ENCODE results near the gene HIVEP2.

HIVEP2 gene

DNA sequence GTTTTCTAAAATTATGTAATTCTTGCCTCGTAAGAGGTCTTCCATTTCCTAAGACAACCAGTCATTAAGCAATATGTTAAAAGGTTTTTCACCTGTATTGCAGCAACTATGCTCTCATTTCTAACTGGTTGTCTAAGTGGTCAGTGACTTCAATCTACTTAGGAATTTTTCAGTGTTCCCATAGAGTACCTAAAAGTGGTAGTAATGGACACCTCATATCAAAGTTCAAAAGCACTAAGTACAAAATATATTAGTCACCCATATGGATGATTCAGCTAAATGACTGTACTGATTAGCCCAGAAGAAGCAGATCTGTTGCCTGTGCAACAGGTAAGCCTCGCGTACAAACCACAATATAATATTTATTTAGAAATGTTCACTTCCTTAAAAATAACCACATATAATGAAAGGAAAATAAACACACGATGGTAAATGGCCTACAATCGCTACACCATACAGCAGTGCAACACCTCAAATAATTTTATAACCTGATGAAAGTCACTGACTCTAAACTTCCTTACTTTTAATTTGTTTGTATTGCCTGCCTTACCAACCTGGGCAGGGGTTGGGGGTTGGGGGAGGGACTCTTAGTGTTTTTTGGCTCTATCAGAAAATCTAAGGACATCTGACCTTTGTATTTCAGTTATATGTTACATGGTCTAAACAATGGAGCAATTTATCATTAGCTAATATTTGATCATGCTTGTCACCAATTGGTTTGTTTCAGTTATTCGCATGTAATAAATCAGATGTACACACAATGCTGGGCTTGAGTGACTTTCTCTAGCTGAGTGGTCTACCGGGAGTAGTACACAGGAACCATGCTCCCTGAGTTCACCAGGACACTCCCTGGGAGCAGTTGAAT is 105.9 kb downstream of the HIVEP2 start:
- no peak for DNase-seq

GRCh38 chr6:142835787-142836535 is 109.0 kb downstream of the HIVEP2 start:
- DNase-seq = no peak

DNA sequence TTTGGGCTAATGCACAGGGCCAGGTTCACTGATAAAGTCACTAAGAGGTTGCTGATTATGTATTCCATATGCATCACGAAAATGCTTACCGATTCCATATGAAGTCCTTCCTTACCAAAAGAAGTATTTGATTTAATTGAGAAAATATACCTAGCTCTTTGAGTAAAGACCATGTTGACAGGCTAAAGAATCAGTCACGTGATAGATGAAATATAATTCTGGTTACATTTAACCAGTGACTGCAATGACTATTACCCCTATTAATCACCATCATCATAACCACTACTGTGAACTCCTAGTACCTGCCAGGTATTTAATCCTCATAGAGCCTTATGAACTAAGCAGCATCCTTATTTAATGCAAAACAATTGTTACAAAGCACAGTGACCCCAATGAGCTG is 110.1 kb downstream of the HIVEP2 start:
- no peak for DNase-seq

GRCh38 chr6:142833798-142834197 is 111.2 kb downstream of the HIVEP2 start:
- no peak for DNase-seq

- DNase-seq = no peak
Observed at GRCh38 chr6:142833054-142833453, 111.9 kb downstream of the HIVEP2 start.

DNA sequence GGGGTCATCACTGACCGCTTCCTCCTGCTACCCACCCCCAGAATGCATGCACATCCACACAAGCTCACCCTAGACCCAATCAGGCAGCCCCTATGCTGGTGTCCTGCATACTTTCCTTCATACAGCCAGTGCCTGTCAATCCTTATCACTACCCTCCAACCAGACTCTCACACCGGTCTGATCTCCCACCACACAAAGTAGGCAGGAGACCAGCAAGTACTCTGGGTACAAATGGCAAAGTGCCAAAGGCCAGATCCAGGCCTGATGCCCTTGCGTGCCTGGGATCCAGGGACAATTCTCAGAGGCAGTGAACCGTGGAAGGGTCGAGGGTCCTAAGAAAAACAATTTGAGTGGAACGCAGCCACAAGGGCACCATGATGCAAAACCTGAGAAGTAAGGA is 114.2 kb downstream of the HIVEP2 start:
- no peak for DNase-seq

GRCh38 chr6:142830116-142830710 is 114.8 kb downstream of the HIVEP2 start:
- DNase-seq = no peak

GRCh38 chr6:142829556-142829955 is 115.4 kb downstream of the HIVEP2 start:
- no peak for DNase-seq

- DNase-seq = no peak
Observed at GRCh38 chr6:142827991-142828390, 117.0 kb downstream of the HIVEP2 start.

GRCh38 chr6:142827369-142827768 is 117.6 kb downstream of the HIVEP2 start:
- DNase-seq = no peak

- DNase-seq = no peak
Observed at GRCh38 chr6:142825760-142826159, 119.2 kb downstream of the HIVEP2 start.

DNA sequence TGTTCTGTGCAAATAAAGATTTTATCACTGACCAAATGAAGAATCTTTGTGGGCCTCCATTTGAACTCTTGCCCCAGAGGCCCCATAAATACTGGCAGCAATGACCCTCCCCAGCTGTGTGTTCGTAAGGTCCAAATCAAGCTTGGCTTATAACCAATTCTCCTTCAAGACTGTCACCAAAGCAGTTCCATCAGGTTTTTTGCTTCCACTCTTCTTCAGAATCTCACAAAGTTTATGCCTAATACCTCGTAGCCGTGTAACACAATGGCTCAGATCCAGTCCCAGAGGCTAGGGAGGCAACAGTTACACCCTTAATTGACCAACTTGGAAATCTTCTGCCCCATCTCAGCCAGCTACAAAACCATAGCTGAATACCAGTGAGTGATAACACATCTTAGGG is 120.5 kb downstream of the HIVEP2 start:
- no peak for DNase-seq

GRCh38 chr6:142823256-142823902 is 121.6 kb downstream of the HIVEP2 start:
- no peak for DNase-seq

GRCh38 chr6:142822842-142823241 is 122.1 kb downstream of the HIVEP2 start:
- DNase-seq = no peak

GRCh38 chr6:142822383-142822782 is 122.6 kb downstream of the HIVEP2 start:
- no peak for DNase-seq

GRCh38 chr6:142821860-142822259 is 123.1 kb downstream of the HIVEP2 start:
- DNase-seq = no peak

GRCh38 chr6:142821164-142821716 is 123.7 kb downstream of the HIVEP2 start:
- DNase-seq = no peak

DNA sequence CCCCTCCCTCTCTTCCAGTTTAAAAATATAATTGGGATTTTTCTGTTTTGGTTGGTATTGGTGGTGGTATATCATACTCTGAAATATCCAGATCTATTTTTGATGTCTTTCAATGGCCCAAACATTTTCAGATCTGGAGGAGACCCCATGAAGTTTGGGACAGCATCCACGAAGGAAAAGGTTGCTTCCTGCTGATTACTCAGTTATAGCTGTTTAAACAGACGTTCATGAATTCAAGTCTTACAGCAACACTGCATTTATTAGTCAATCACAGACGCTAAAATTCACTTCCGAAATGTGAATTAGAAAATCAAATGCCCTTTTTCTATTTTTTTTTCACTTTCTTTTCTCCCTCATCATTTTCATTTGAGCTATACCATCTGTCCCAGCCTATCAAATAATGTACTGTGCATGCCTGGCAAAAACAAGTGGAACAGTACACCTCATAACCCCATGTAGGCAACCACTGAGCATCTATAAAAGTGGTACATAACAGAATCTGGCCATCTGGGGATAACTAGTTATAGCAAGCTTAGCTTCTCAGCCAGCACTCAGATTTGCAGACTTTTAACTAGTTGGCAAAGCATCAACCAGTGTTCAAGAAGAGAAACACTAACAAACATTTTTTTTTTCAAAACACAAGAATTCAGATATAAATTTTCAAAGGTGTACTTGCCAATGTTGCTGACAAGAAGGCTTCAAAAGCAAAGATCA is 124.5 kb downstream of the HIVEP2 start:
- DNase-seq = no peak

DNA sequence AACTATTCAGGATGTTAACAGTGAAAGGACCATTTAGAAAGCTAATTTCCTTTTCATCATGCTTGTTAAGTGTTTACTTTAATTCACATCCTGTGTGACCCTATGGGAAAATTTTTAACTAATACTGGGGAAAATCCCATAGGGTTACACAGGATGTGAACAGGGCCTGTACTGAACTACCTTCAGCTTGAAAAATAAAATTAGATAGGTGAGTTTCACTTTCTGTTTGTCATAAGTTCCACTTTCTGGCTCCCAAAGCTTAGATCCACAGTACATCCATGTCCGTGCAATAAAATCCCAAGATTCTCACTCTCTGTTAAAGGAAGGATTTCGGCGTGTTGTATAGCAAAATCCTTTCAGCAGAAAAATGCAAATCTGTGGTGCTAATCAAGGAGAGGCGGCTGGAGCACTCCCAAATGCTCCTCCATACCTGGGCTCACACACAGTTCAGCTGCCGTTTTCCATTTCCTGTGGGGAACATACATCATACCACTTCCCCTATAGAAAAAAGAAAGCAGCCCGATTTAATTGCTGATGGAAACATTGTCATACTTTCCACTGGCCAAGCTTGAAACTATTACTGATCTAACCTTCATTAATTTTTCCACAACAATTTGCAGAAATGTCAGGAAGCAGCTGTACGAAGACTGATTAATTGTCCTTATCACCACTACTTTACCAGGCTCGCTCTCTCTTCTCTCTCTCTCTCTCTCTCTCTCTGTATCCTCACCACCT is 125.2 kb downstream of the HIVEP2 start:
- DNase-seq = no peak

DNA sequence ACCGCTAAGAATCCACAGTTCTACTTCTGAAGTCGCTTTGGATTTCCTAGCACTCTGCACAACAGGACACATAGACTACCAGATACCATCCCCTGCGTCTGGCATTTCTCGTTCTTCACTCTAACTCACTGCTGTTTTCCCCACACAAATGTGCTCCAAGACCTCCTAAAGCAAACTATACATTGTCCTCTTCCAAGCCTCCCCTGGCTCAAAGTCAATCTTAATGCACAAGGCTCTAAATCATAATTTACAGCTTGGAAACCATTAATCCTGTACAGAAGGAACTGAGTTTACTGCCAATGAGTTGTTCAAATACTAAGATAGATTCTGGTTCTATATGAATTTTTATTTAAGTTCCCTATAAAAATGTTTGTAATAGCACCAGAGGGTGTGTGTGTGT is 128.5 kb downstream of the HIVEP2 start:
- DNase-seq = no peak

DNA sequence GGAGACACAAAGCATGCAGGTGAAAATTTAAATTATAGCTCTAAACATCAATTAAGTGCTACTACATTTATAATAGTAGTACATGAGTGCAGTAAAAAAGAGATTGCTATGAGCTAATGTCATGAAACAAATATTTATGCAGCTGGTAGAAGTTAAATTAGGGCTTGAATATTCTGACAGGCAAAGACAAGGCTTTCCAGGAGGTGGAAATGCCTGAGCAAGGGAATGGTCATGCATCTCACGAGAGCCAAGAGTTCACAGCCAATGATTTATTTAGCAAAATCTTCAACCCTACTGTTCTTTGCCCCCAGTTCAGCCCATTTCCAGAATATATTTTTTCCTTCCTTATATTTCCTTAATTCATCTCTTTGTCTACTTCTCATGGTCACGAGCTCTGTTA is 128.9 kb downstream of the HIVEP2 start:
- DNase-seq = no peak

DNA sequence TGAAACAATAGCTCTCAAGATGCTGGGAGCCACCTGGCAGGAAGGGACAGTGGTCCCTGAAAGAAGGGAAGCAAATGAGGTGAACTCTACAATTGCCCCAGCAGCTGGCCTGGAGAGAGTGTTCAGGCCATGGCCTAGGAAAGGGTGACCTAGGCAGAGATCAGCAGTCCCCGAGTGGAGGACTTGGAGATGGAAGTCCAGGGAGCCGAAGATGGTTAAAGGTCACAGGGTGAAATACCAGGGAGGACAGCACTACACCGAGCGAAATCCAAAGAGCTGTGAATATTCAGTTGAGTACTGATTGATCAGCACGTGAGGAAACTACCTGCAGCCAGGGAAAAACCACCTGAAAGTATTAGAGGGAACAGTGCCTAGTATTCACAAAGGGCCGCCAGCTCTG is 133.1 kb downstream of the HIVEP2 start:
- DNase-seq = no peak

Data from GDM1 (cell line).